GM21717 (cell line): Measurements from ENCODE around the gene ADAM12.
"Not testable (repeated sequence)": the region's sequence is repeated elsewhere in the genome, so short reads cannot be mapped to it uniquely, and the experiment has no call there.

Source experiments
- ATAC-seq: cut with Tn5 transposase; IDR thresholded peaks from one replicate; pipeline ENCODE4 v1.9.1; 2021; ENCODE audit warnings: mild to moderate bottlenecking, moderate library complexity; ENCODE audit not compliant: unreplicated experiment

ADAM12 gene

GRCh38 chr10:126264102-126265018 lies 123.9 kb downstream of the ADAM12 start:
- no peak for ATAC-seq

- ATAC-seq: no peak
These were observed 125.1 kb downstream of the ADAM12 start for GRCh38 chr10:126263006-126263676.

GRCh38 chr10:126262233-126262838 lies 125.9 kb downstream of the ADAM12 start:
- ATAC-seq: no peak

GRCh38 chr10:126259760-126260479 lies 128.4 kb downstream of the ADAM12 start:
- no peak for ATAC-seq

- no peak for ATAC-seq
These were observed 131.4 kb downstream of the ADAM12 start for GRCh38 chr10:126256864-126257263.

- no peak for ATAC-seq
These were observed 133.0 kb downstream of the ADAM12 start for GRCh38 chr10:126255313-126255712.

GRCh38 chr10:126253611-126253998 lies 134.7 kb downstream of the ADAM12 start:
- ATAC-seq: no peak

GRCh38 chr10:126252884-126253610 lies 135.2 kb downstream of the ADAM12 start:
- ATAC-seq: no peak

GRCh38 chr10:126251778-126252407 lies 136.4 kb downstream of the ADAM12 start:
- ATAC-seq: no peak

GRCh38 chr10:126250527-126251310 lies 137.6 kb downstream of the ADAM12 start:
- ATAC-seq: no peak

GRCh38 chr10:126250045-126250444 lies 138.2 kb downstream of the ADAM12 start:
- no peak for ATAC-seq

GRCh38 chr10:126247446-126247975 lies 140.8 kb downstream of the ADAM12 start:
- ATAC-seq: no peak

GRCh38 chr10:126246396-126246795 lies 141.9 kb downstream of the ADAM12 start:
- not testable (repeated sequence) for ATAC-seq

- no peak for ATAC-seq
These were observed 142.8 kb downstream of the ADAM12 start for GRCh38 chr10:126245501-126245900.

GRCh38 chr10:126243971-126244370 lies 144.3 kb downstream of the ADAM12 start:
- ATAC-seq: no peak

GRCh38 chr10:126243306-126243705 lies 145.0 kb downstream of the ADAM12 start:
- ATAC-seq: no peak

GRCh38 chr10:126242397-126243260 lies 145.6 kb downstream of the ADAM12 start:
- no peak for ATAC-seq

GRCh38 chr10:126240483-126240882 lies 147.8 kb downstream of the ADAM12 start:
- no peak for ATAC-seq
